GM18907 (cell line): ENCODE data around the gene RBM4B.
"Not testable (repeated sequence)": the region's sequence is repeated elsewhere in the genome, so short reads cannot be mapped to it uniquely, and the experiment has no call there.

Experiments used
- ATAC-seq: cut with Tn5 transposase; IDR thresholded peaks from one replicate; pipeline ENCODE4 v1.9.1; 2021; ENCODE audit warnings: mild to moderate bottlenecking, moderate library complexity; ENCODE audit not compliant: unreplicated experiment

RBM4B gene

GRCh38 chr11:66677599-66678375 is at the start of gene RBM4B:
RBM4B (minus strand) TSS chr11:66677887; CDS start chr11:66677079, 808 bp downstream.
- peak; percentile 84 for ATAC-seq

GRCh38 chr11:66725647-66726046 is 48.0 kb upstream of the RBM4B start:
- ATAC-seq: no peak

- no peak for ATAC-seq
Measured at GRCh38 chr11:66725114-66725513, 47.4 kb upstream of the RBM4B start.

- not testable (repeated sequence) for ATAC-seq
Measured at GRCh38 chr11:66724167-66724566, 46.5 kb upstream of the RBM4B start.

- no peak for ATAC-seq
Measured at GRCh38 chr11:66723693-66724092, 46.0 kb upstream of the RBM4B start.

GRCh38 chr11:66722745-66723651 is 45.3 kb upstream of the RBM4B start:
- no peak for ATAC-seq

- ATAC-seq: no peak
Measured at GRCh38 chr11:66721939-66722338, 44.3 kb upstream of the RBM4B start.

- ATAC-seq: no peak
Measured at GRCh38 chr11:66720899-66721470, 43.3 kb upstream of the RBM4B start.

GRCh38 chr11:66720223-66720898 is 42.7 kb upstream of the RBM4B start:
- ATAC-seq: no peak

- ATAC-seq: no peak
Measured at GRCh38 chr11:66719111-66719872, 41.6 kb upstream of the RBM4B start.

GRCh38 chr11:66718320-66718971 is 40.8 kb upstream of the RBM4B start:
- ATAC-seq: no peak

- ATAC-seq: no peak
Measured at GRCh38 chr11:66717925-66718319, 40.2 kb upstream of the RBM4B start.

- no peak for ATAC-seq
Measured at GRCh38 chr11:66716996-66717395, 39.3 kb upstream of the RBM4B start.

- ATAC-seq: no peak
Measured at GRCh38 chr11:66715346-66716085, 37.8 kb upstream of the RBM4B start.

GRCh38 chr11:66713746-66714480 is 36.2 kb upstream of the RBM4B start:
- ATAC-seq: no peak

- no peak for ATAC-seq
Measured at GRCh38 chr11:66710384-66710930, 32.8 kb upstream of the RBM4B start.

- no peak for ATAC-seq
Measured at GRCh38 chr11:66708701-66709100, 31.0 kb upstream of the RBM4B start.

- no peak for ATAC-seq
Measured at GRCh38 chr11:66708094-66708493, 30.4 kb upstream of the RBM4B start.
